Ramos (cell line): ENCODE measurements around the gene MYADM.

Experiments used
- in situ Hi-C: fragments of 300-500 bp; cut with MboI; formaldehyde crosslinking; loops from one replicate; pipeline ENCODE4 v1.14.3; 2022; ENCODE audit warnings: low sequenced_read_pairs; ENCODE audit not compliant: unreplicated experiment

The MYADM gene

GRCh38 chr19:53867225-53868090, at the start of gene MYADM:
MYADM (plus strand) TSS chr19:53867883; CDS start chr19:53873530, 5,647 bp downstream.
- in situ Hi-C loops: no loop called here

- in situ Hi-C loops: no loop called here
Observed at GRCh38 chr19:53818756-53819155, 48.9 kb upstream of the MYADM start.

- in situ Hi-C loops: no loop called here
Observed at GRCh38 chr19:53819861-53820260, 47.8 kb upstream of the MYADM start.

- in situ Hi-C loops: no loop called here
Observed at GRCh38 chr19:53823380-53824120, 44.1 kb upstream of the MYADM start.

- in situ Hi-C loops: no loop called here
Observed at GRCh38 chr19:53824134-53824611, 43.5 kb upstream of the MYADM start, which contains the start of gene NLRP12. NLRP12 (minus strand) TSS chr19:53824314; CDS start chr19:53824174, 140 bp downstream.

GRCh38 chr19:53826876-53827275, 40.8 kb upstream of the MYADM start:
- in situ Hi-C loops: loop anchor here (25.0 kb wide), 1 partner anchor 410 kb away; the partner anchor contains the start of gene LILRA6

- in situ Hi-C loops: loop anchor here (25.0 kb wide), 1 partner anchor 409 kb away; the partner anchor contains the start of gene LILRA6
Observed at GRCh38 chr19:53828531-53828930, 39.2 kb upstream of the MYADM start.

- in situ Hi-C loops: loop anchor here (25.0 kb wide), 1 partner anchor 404 kb away; the partner anchor contains the start of gene LILRA6
Observed at GRCh38 chr19:53832861-53833260, 34.8 kb upstream of the MYADM start.

GRCh38 chr19:53838446-53838845, 29.2 kb upstream of the MYADM start:
- in situ Hi-C loops: loop anchor here (25.0 kb wide), 1 partner anchor 399 kb away; the partner anchor contains the start of gene LILRA6

GRCh38 chr19:53840241-53840640, 27.4 kb upstream of the MYADM start:
- in situ Hi-C loops: loop anchor here (25.0 kb wide), 1 partner anchor 397 kb away; the partner anchor contains the start of gene LILRA6

GRCh38 chr19:53840914-53841313, 26.8 kb upstream of the MYADM start:
- in situ Hi-C loops: loop anchor here (25.0 kb wide), 1 partner anchor 396 kb away; the partner anchor contains the start of gene LILRA6

GRCh38 chr19:53844849-53845246, 22.8 kb upstream of the MYADM start:
- in situ Hi-C loops: loop anchor here (25.0 kb wide), 1 partner anchor 392 kb away; the partner anchor contains the start of gene LILRA6

- in situ Hi-C loops: loop anchor here (25.0 kb wide), 1 partner anchor 390 kb away; the partner anchor contains the start of gene LILRA6
Observed at GRCh38 chr19:53847555-53847954, 20.1 kb upstream of the MYADM start.

- in situ Hi-C loops: loop anchor here (25.0 kb wide), 1 partner anchor 388 kb away; the partner anchor contains the start of gene LILRA6
Observed at GRCh38 chr19:53849237-53849676, 18.4 kb upstream of the MYADM start.

- in situ Hi-C loops: no loop called here
Observed at GRCh38 chr19:53853707-53854106, 14.0 kb upstream of the MYADM start.

- in situ Hi-C loops: no loop called here
Observed at GRCh38 chr19:53864308-53864836, 3.3 kb upstream of the MYADM start.

- in situ Hi-C loops: no loop called here
Observed at GRCh38 chr19:53865523-53865917, 2.2 kb upstream of the MYADM start.

- in situ Hi-C loops: no loop called here
Observed at GRCh38 chr19:53865918-53866864, 1.5 kb upstream of the MYADM start.

- in situ Hi-C loops: no loop called here
Observed at GRCh38 chr19:53866865-53867224, 838 bp upstream of the MYADM start.
